Measurements from ENCODE around the gene GAGE10.

The GAGE10 gene
- total RNA-seq, result 0 to 0.17 (median 0) reads per million in 3 donors

- Histone ChIP-seq H3K36me3 (ENCODE audit: control insufficient read depth, insufficient read depth, low read length) (no peaks in the 10 kb centered on the region), H3K27ac (ENCODE audit: insufficient read depth, low read length, poor library complexity, severe bottlenecking) (no peak within 1 kb of the TSS), H3K4me3 (ENCODE audit: insufficient read depth, low read depth, low read length, poor library complexity, severe bottlenecking) (no peak within 1 kb of the TSS)
Observed at GRCh38 chrX:49303346-49303745, at the start of gene GAGE10. Gene GAGE10, plus strand, starts transcription at chrX:49303646. Its CDS starts 1,214 bp downstream, at chrX:49304860.

GRCh38 chrX:49254639-49255038, 48.8 kb upstream of the GAGE10 start:
- H3K4me1 ChIP-seq (ENCODE audit: control insufficient read depth, insufficient read depth, low read length, poor library complexity, severe bottlenecking), result peaks cover 22% of the 10 kb centered on the region
- no peaks in the 10 kb centered on the region for H3K9me3 ChIP-seq (ENCODE audit: control insufficient read depth, low read length)
- H3K27me3 ChIP-seq (replicated peaks; ENCODE audit: control insufficient read depth, insufficient read depth, low read length, poor library complexity, severe bottlenecking), result no peaks in the 10 kb centered on the region
- no peak overlapping the region for H3K27ac ChIP-seq (ENCODE audit: insufficient read depth, low read length, poor library complexity, severe bottlenecking)
- H3K36me3 ChIP-seq (ENCODE audit: control insufficient read depth, insufficient read depth, low read length), result peaks cover 4% of the 10 kb centered on the region
- H3K4me3 ChIP-seq (ENCODE audit: insufficient read depth, low read depth, low read length, poor library complexity, severe bottlenecking), result no peak overlapping the region
- no peak for DNase-seq

More at GRCh38 chrX:49303346-49303745, at the start of gene GAGE10:
- no peaks in the 10 kb centered on the region for H3K27me3 ChIP-seq (replicated peaks; ENCODE audit: control insufficient read depth, insufficient read depth, low read length, poor library complexity, severe bottlenecking)
- H3K9me3 ChIP-seq (ENCODE audit: control insufficient read depth, low read length), result no peaks in the 10 kb centered on the region
- peaks cover under 1% of the 10 kb centered on the region for H3K4me1 ChIP-seq (ENCODE audit: control insufficient read depth, insufficient read depth, low read length, poor library complexity, severe bottlenecking)
- no peak for DNase-seq

GRCh38 chrX:49256268-49256995, 47.0 kb upstream of the GAGE10 start:
- Histone ChIP-seq H3K4me3 (ENCODE audit: insufficient read depth, low read depth, low read length, poor library complexity, severe bottlenecking) (no peak overlapping the region), H3K27me3 (replicated peaks; ENCODE audit: control insufficient read depth, insufficient read depth, low read length, poor library complexity, severe bottlenecking) (no peaks in the 10 kb centered on the region), H3K27ac (ENCODE audit: insufficient read depth, low read length, poor library complexity, severe bottlenecking) (no peak overlapping the region), H3K4me1 (ENCODE audit: control insufficient read depth, insufficient read depth, low read length, poor library complexity, severe bottlenecking) (peaks cover 22% of the 10 kb centered on the region), H3K9me3 (ENCODE audit: control insufficient read depth, low read length) (no peaks in the 10 kb centered on the region), H3K36me3 (ENCODE audit: control insufficient read depth, insufficient read depth, low read length) (no peaks in the 10 kb centered on the region)
- DNase-seq, result no peak

- no peaks in the 10 kb centered on the region for H3K27me3 ChIP-seq (replicated peaks; ENCODE audit: control insufficient read depth, insufficient read depth, low read length, poor library complexity, severe bottlenecking)
- H3K36me3 ChIP-seq (ENCODE audit: control insufficient read depth, insufficient read depth, low read length), result no peaks in the 10 kb centered on the region
- peaks cover 22% of the 10 kb centered on the region for H3K4me1 ChIP-seq (ENCODE audit: control insufficient read depth, insufficient read depth, low read length, poor library complexity, severe bottlenecking)
- H3K9me3 ChIP-seq (ENCODE audit: control insufficient read depth, low read length), result no peaks in the 10 kb centered on the region
- DNase-seq, result no peak
- peak overlapping the region; percentile 42 for H3K27ac ChIP-seq (ENCODE audit: insufficient read depth, low read length, poor library complexity, severe bottlenecking)
- H3K4me3 ChIP-seq (ENCODE audit: insufficient read depth, low read depth, low read length, poor library complexity, severe bottlenecking), result no peak overlapping the region
Observed at GRCh38 chrX:49257074-49257790, 46.2 kb upstream of the GAGE10 start.

- DNase-seq, result no peak
- Histone ChIP-seq H3K27me3 (replicated peaks; ENCODE audit: control insufficient read depth, insufficient read depth, low read length, poor library complexity, severe bottlenecking) (no peaks in the 10 kb centered on the region), H3K27ac (ENCODE audit: insufficient read depth, low read length, poor library complexity, severe bottlenecking) (peak overlapping the region; percentile 14), H3K36me3 (ENCODE audit: control insufficient read depth, insufficient read depth, low read length) (no peaks in the 10 kb centered on the region), H3K4me3 (ENCODE audit: insufficient read depth, low read depth, low read length, poor library complexity, severe bottlenecking) (no peak overlapping the region), H3K4me1 (ENCODE audit: control insufficient read depth, insufficient read depth, low read length, poor library complexity, severe bottlenecking) (peaks cover 22% of the 10 kb centered on the region), H3K9me3 (ENCODE audit: control insufficient read depth, low read length) (no peaks in the 10 kb centered on the region)
Observed at GRCh38 chrX:49257846-49258748, 45.3 kb upstream of the GAGE10 start.

GRCh38 chrX:49258749-49259124, 44.7 kb upstream of the GAGE10 start:
- Histone ChIP-seq H3K36me3 (ENCODE audit: control insufficient read depth, insufficient read depth, low read length) (no peaks in the 10 kb centered on the region), H3K4me3 (ENCODE audit: insufficient read depth, low read depth, low read length, poor library complexity, severe bottlenecking) (no peak overlapping the region), H3K9me3 (ENCODE audit: control insufficient read depth, low read length) (no peaks in the 10 kb centered on the region), H3K27ac (ENCODE audit: insufficient read depth, low read length, poor library complexity, severe bottlenecking) (no peak overlapping the region), H3K4me1 (ENCODE audit: control insufficient read depth, insufficient read depth, low read length, poor library complexity, severe bottlenecking) (peaks cover 22% of the 10 kb centered on the region), H3K27me3 (replicated peaks; ENCODE audit: control insufficient read depth, insufficient read depth, low read length, poor library complexity, severe bottlenecking) (no peaks in the 10 kb centered on the region)
- no peak for DNase-seq

GRCh38 chrX:49260221-49260985, 43.0 kb upstream of the GAGE10 start:
- Histone ChIP-seq H3K9me3 (ENCODE audit: control insufficient read depth, low read length) (no peaks in the 10 kb centered on the region), H3K27me3 (replicated peaks; ENCODE audit: control insufficient read depth, insufficient read depth, low read length, poor library complexity, severe bottlenecking) (no peaks in the 10 kb centered on the region), H3K36me3 (ENCODE audit: control insufficient read depth, insufficient read depth, low read length) (no peaks in the 10 kb centered on the region), H3K4me1 (ENCODE audit: control insufficient read depth, insufficient read depth, low read length, poor library complexity, severe bottlenecking) (peaks cover 22% of the 10 kb centered on the region), H3K4me3 (ENCODE audit: insufficient read depth, low read depth, low read length, poor library complexity, severe bottlenecking) (no peak overlapping the region), H3K27ac (ENCODE audit: insufficient read depth, low read length, poor library complexity, severe bottlenecking) (no peak overlapping the region)
- DNase-seq, result no peak

GRCh38 chrX:49262603-49263002, 40.8 kb upstream of the GAGE10 start:
- Histone ChIP-seq H3K4me3 (ENCODE audit: insufficient read depth, low read depth, low read length, poor library complexity, severe bottlenecking) (no peak overlapping the region), H3K27ac (ENCODE audit: insufficient read depth, low read length, poor library complexity, severe bottlenecking) (no peak overlapping the region), H3K4me1 (ENCODE audit: control insufficient read depth, insufficient read depth, low read length, poor library complexity, severe bottlenecking) (peaks cover 13% of the 10 kb centered on the region), H3K36me3 (ENCODE audit: control insufficient read depth, insufficient read depth, low read length) (no peaks in the 10 kb centered on the region), H3K9me3 (ENCODE audit: control insufficient read depth, low read length) (no peaks in the 10 kb centered on the region), H3K27me3 (replicated peaks; ENCODE audit: control insufficient read depth, insufficient read depth, low read length, poor library complexity, severe bottlenecking) (no peaks in the 10 kb centered on the region)
- DNase-seq, result no peak

GRCh38 chrX:49263631-49264030, 39.8 kb upstream of the GAGE10 start:
- Histone ChIP-seq H3K27ac (ENCODE audit: insufficient read depth, low read length, poor library complexity, severe bottlenecking) (no peak overlapping the region), H3K4me1 (ENCODE audit: control insufficient read depth, insufficient read depth, low read length, poor library complexity, severe bottlenecking) (peaks cover 5% of the 10 kb centered on the region), H3K36me3 (ENCODE audit: control insufficient read depth, insufficient read depth, low read length) (no peaks in the 10 kb centered on the region), H3K4me3 (ENCODE audit: insufficient read depth, low read depth, low read length, poor library complexity, severe bottlenecking) (no peak overlapping the region), H3K27me3 (replicated peaks; ENCODE audit: control insufficient read depth, insufficient read depth, low read length, poor library complexity, severe bottlenecking) (no peaks in the 10 kb centered on the region), H3K9me3 (ENCODE audit: control insufficient read depth, low read length) (no peaks in the 10 kb centered on the region)
- DNase-seq, result no peak
